Epithelial cell of proximal tubule (primary cell): ENCODE measurements around the gene TARS1. TPM values are rescaled to one million over a fixed set of nuclear protein-coding genes. Genes with fewer than 3 reads are reported as not detected.
"Not testable (repeated sequence)": the region's sequence is repeated elsewhere in the genome, so short reads cannot be mapped to it uniquely, and the experiment has no call there.

Experiments
- DNase-seq: peaks from one replicate; pipeline ENCODE4 v3.0.0-alpha.2; 2011; ENCODE audit warnings: low read depth
- H3K4me3 ChIP-seq: 2 replicates; pipeline ENCODE4 v1.5.1; 2011; ENCODE audit warnings: low read depth, mild to moderate bottlenecking, low read length
- CTCF ChIP-seq: conservative IDR thresholded peaks from 2 replicates; pipeline ENCODE4 v1.5.1; 2012; ENCODE audit warnings: low read depth, mild to moderate bottlenecking, low read length
- total RNA-seq: library from RNA; depleted of rRNA; stranded (reverse); fragments of >200 nt; gene quantifications from 2 replicates; pipeline ENCODE4 v1.2.3, GENCODE V29; 2015

TARS1 gene
- total RNA-seq, 1 donor from 2014 or later, result 182 TPM

- no peak for DNase-seq
- H3K4me3 ChIP-seq, result no peak overlapping the region
- peak; percentile 38 for TF ChIP-seq CTCF
These were observed 17.6 kb upstream of the TARS1 start for GRCh38 chr5:33423018-33423630.

GRCh38 chr5:33425314-33425713 is 15.5 kb upstream of the TARS1 start:
- TF ChIP-seq CTCF, result no peak
- no peak for DNase-seq
- no peak overlapping the region for H3K4me3 ChIP-seq

- no peak for DNase-seq
- TF ChIP-seq CTCF, result no peak
- H3K4me3 ChIP-seq, result no peak overlapping the region
These were observed 9.8 kb upstream of the TARS1 start for GRCh38 chr5:33430983-33431382.

DNA sequence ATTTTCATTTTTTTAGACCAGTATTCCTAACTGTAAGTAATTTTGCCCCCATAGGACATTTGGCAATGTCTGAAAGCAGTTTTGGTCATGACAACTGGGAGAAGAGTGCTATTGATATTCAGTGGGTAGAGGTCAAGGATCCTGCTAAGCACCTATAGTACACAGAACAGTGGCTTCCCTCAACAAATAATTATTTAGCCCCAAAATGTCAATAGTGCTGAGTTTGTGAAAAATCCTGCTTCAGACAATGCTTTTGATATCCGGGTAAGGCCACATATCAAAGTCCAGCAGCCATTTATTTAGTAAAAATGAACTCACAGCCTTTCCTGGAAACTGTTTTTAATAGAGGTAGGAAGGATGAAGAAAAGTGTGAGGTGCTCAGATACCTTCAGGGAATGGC is 8.1 kb upstream of the TARS1 start:
- no peak overlapping the region for H3K4me3 ChIP-seq
- no peak for DNase-seq
- TF ChIP-seq CTCF, result no peak

- no peak for DNase-seq
- TF ChIP-seq CTCF, result no peak
- no peak overlapping the region for H3K4me3 ChIP-seq
These were observed 7.2 kb upstream of the TARS1 start for GRCh38 chr5:33433303-33434240.

- not testable (repeated sequence) for H3K4me3 ChIP-seq
- peak; percentile 88 for TF ChIP-seq CTCF
- DNase-seq, result peak; percentile 44
These were observed 4.8 kb upstream of the TARS1 start for GRCh38 chr5:33435893-33436490.
